Adrenal gland (tissue), 12 donors: ENCODE data around the gene SIRT6. TPM values are rescaled to one million over a fixed set of nuclear protein-coding genes. Genes with fewer than 3 reads are reported as not detected.

Experiments
- DNase-seq, 7 donors: peaks; one replicate each; pipeline ENCODE4 v3.0.0-alpha.2; 2019 to 2020
- H3K27ac ChIP-seq, 5 donors: fragments of 200-600 bp; sonication (generic) in 4 of 5; 1 replicate in 3 of 5; 2 replicates in 2 of 5; pipeline versions ENCODE4 v1.5.1 to v1.8.0; 2016 to 2020; ENCODE audit warnings: mild to moderate bottlenecking in 1 of 5
- H3K27me3 ChIP-seq: fragments of 200-600 bp; 2 replicates; pipeline ENCODE4 v1.8.0; 2021
- H3K36me3 ChIP-seq, 2 donors: fragments of 200-600 bp; replicated peaks in 1 of 2; 1 replicate in 1 of 2; 2 replicates in 1 of 2; pipeline versions ENCODE4 v1.5.1 to v1.8.0; 2018 to 2022
- H3K4me1 ChIP-seq, 2 donors: fragments of 200-600 bp; replicated peaks in 1 of 2; 1 replicate in 1 of 2; 2 replicates in 1 of 2; pipeline versions ENCODE4 v1.5.1 to v1.8.0; 2018 to 2021
- H3K4me3 ChIP-seq, 4 donors: fragments of 200-600 bp; sonication (generic) in 3 of 4; one replicate each; pipeline ENCODE4 v1.5.1; 2016 to 2018
- H3K9me3 ChIP-seq, 3 donors: fragments of 200-600 bp; sonication (generic) in 1 of 3; replicated peaks in 1 of 3; 1 replicate in 2 of 3; 2 replicates in 1 of 3; pipeline versions ENCODE4 v1.5.1 to v1.8.0; 2016 to 2021
- CTCF ChIP-seq, 6 experiments: fragments of 450-650 bp in 4 of 6; fragments of 200-600 bp in 2 of 6; sonication (generic) in 1 of 6; IDR thresholded peaks; 1 replicate in 5 of 6; 2 replicates in 1 of 6; pipeline versions ENCODE4 v1.5.1 to v1.8.0; 2016 to 2021; ENCODE audit warnings: antibody characterized with exemption in 6 of 6, mild to moderate bottlenecking in 2 of 6, moderate library complexity in 1 of 6
- POLR2A ChIP-seq, 2 donors: fragments of 450-650 bp; IDR thresholded peaks; one replicate each; pipeline ENCODE4 v1.6.1; 2017; ENCODE audit warnings: antibody characterized with exemption in 2 of 2, mild to moderate bottlenecking in 2 of 2, moderate library complexity in 1 of 2
- WGBS, 4 donors: extraction: QIAGEN DNeasy Blood & Tissue Kit in 2 of 4; methylation state at CpG; one replicate each; pipeline versions ENCODE4 v1.1.5 to v1.1.7; 2013 to 2017; 5-methylcytosine and 5-hydroxymethylcytosine counted together
- intact Hi-C, 2 donors: fragments of 100-400 bp; cut with DNase I; formaldehyde crosslinking; loops; one replicate each; pipeline versions ENCODE4 v1.14.1 to v1.15.0; 2022 to 2023
- polyA plus RNA-seq, 3 donors: library from polyadenylated mRNA; stranded (reverse); fragments of 200-250 nt in 2 of 3; fragments of 350-450 nt in 1 of 3; fragmentation: Illumina TruSeq in 1 of 3; extraction: RNeasy Lipid Tissue Mini Kit (QIAGEN cat#74804) in 1 of 3; gene quantifications; one replicate each; pipeline ENCODE4 v1.2.3, GENCODE V29; 2013 to 2014
- total RNA-seq, 9 donors: library from RNA; depleted of rRNA in 4 of 9; stranded (reverse); fragments of >200 nt in 4 of 9; fragments of 120-200 nt in 1 of 9; fragmentation: NEBNext Ultra II Directional in 1 of 9; extraction: Animal tissue kit (Norgen Biotek cat#: 25700) in 1 of 9; gene quantifications; one replicate each; pipeline versions ENCODE4 v1.1.0 to v1.2.4, GENCODE V29; 2013 to 2023
- donor health status: healthy with polysubstance abuse.
- donor health status: Bipolar disorder and iron deficiency.
- donor health status: DM: yes; HTN: yes; CAD: no.
- donor health status: DM: no; HTN: no; CAD: no.
- donor health status: DM: no; HTN: no; CAD: no.
- donor health status: DM: yes; HTN: yes; CAD: no.

The SIRT6 gene
- total and polyA plus RNA-seq, 12 donors: 2.8 to 72.8 (median 25.1) TPM

DNA sequence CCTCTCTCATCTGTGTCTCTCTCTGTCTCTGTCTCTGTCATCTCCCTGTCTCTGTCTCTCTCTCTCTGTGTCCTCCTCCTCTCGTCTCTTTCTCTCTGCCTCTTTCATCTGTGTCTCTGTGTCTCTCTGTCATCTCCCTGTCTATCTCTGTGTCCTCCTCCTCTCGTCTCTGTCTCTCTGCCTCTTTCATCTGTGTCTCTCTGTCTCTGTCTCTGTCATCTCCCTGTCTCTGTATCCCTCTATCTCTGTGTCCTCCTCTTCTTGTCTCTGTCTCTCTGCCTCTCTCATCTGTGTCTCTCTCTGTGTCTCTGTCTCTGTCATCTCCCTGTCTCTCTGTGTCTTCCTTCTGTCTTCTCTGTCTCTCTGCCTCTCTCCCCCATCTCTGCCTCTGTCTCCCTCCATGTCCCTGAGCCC, 46.4 kb upstream of the SIRT6 start:
- Histone ChIP-seq H3K27ac (no peak overlapping the region), H3K4me3 (no peak overlapping the region), H3K9me3 (no peaks in the 10 kb centered on the region), H3K4me1 (no peaks in the 10 kb centered on the region), H3K36me3 (no peaks in the 10 kb centered on the region), H3K27me3 (peaks cover 11% of the 10 kb centered on the region)
- no peak for DNase-seq
- intact Hi-C loops: no loop called here
- 51 to 59% (median 53%) methylated on average over 2 of the region's 2 CpGs for WGBS, 4 donors
- TF ChIP-seq POLR2A (IDR thresholded peaks at IDR 0.05): no peak
- TF ChIP-seq CTCF (IDR thresholded peaks at IDR 0.05): no peak

GRCh38 chr19:4227771-4228170, 45.4 kb upstream of the SIRT6 start:
- peaks cover 8% of the 10 kb centered on the region for H3K27me3 ChIP-seq

GRCh38 chr19:4225885-4226284, 43.5 kb upstream of the SIRT6 start:
- intact Hi-C loops: no loop called here
- Histone ChIP-seq H3K27me3 (peaks cover 5% of the 10 kb centered on the region), H3K4me1 (no peaks in the 10 kb centered on the region), H3K4me3 (no peak overlapping the region), H3K36me3 (no peaks in the 10 kb centered on the region), H3K9me3 (no peaks in the 10 kb centered on the region), H3K27ac (no peak overlapping the region)
- no peak for DNase-seq
- no peak for TF ChIP-seq POLR2A (IDR thresholded peaks at IDR 0.05)
- TF ChIP-seq CTCF (IDR thresholded peaks at IDR 0.05): no peak
- WGBS, 4 donors: 68 to 76% (median 74%) methylated on average over 8 of the region's 8 CpGs

More at GRCh38 chr19:4227771-4228170, 45.4 kb upstream of the SIRT6 start:
- TF ChIP-seq POLR2A (IDR thresholded peaks at IDR 0.05) (no peak), CTCF (IDR thresholded peaks at IDR 0.05) (no peak)
- Histone ChIP-seq H3K9me3 (no peaks in the 10 kb centered on the region), H3K36me3 (no peaks in the 10 kb centered on the region), H3K27ac (no peak overlapping the region), H3K4me3 (no peak overlapping the region), H3K4me1 (no peaks in the 10 kb centered on the region)
- intact Hi-C loops: no loop called here
- DNase-seq: no peak

DNA sequence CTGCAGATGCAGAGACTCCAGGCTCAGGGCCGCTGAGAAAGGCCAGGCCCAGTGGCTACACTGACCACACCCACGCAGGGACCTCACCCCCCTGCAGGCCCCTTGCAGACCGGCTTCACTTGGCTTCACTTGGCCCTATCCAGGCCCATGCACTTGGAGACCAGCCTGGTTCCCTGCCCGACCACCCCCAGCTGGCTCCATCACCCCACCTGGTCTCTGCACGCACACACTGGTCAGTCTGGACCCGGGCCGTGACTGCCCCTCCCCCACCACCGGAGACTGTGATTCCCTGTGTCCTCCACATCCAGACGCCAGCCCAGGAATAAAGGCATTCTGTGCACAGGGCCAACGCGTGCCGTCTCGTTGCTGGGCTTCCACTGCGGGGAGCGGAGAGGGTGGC, 42.1 kb upstream of the SIRT6 start:
- H3K4me1 ChIP-seq: no peaks in the 10 kb centered on the region
- H3K27me3 ChIP-seq: peaks cover 5% of the 10 kb centered on the region
- no peak overlapping the region for H3K4me3 ChIP-seq
- TF ChIP-seq POLR2A (IDR thresholded peaks at IDR 0.05) (no peak), CTCF (IDR thresholded peaks at IDR 0.05) (no peak)
- no peak for DNase-seq
- H3K9me3 ChIP-seq: no peaks in the 10 kb centered on the region
- intact Hi-C loops: no loop called here
- no peak overlapping the region for H3K27ac ChIP-seq
- WGBS, 4 donors: 64 to 77% (median 69%) methylated on average over 8 to 15 of the region's 15 CpGs
- no peaks in the 10 kb centered on the region for H3K36me3 ChIP-seq
